ENCODE results near the gene CLEC4A. TPM values are rescaled to one million over a fixed set of nuclear protein-coding genes. Genes with fewer than 3 reads are reported as not detected.

Gene CLEC4A
- total and polyA plus RNA-seq, 2 of the 8 experiments (the other 6 are each of a cell fraction or from before 2014, with no cell fraction given): 0.41 to 0.44 TPM

- Histone ChIP-seq H3K4ac (replicated peaks; ENCODE audit: insufficient read length, low read depth, low read length) (no peak within 1 kb of the TSS), H3K27ac (ENCODE audit: low read depth, low read length) (no peak within 1 kb of the TSS), H3K79me1 (ENCODE audit: low read depth, low read length) (no peaks in the 10 kb centered on the region), H3K4me1 (replicated peaks in 1 of 4; ENCODE audit: control insufficient read depth in 3 of 4, insufficient read depth in 4 of 4, low read length in 3 of 4) (no peaks in the 10 kb centered on the region), H4K8ac (ENCODE audit: extremely low read depth, insufficient read depth, low read length) (no peak within 1 kb of the TSS), H4K5ac (ENCODE audit: insufficient read length, low read depth, low read length) (no peak within 1 kb of the TSS), H2AK5ac (ENCODE audit: low read depth, low read length) (no peak within 1 kb of the TSS), H3K23me2 (ENCODE audit: low read depth, low read length) (no peaks in the 10 kb centered on the region), H2BK5ac (ENCODE audit: low read depth, low read length) (no peak within 1 kb of the TSS), H3K9ac (replicated peaks in 1 of 4; ENCODE audit: extremely low read depth in 1 of 4, low read depth in 3 of 4, low read length in 3 of 4) (no peak within 1 kb of the TSS), H3K9me3 (ENCODE audit: insufficient read depth in 2 of 2, low read depth in 1 of 2, low read length in 1 of 2) (no peaks in the 10 kb centered on the region), H4K20me1 (replicated peaks in 1 of 2; ENCODE audit: control insufficient read depth in 1 of 2, insufficient read depth in 2 of 2, low read length in 2 of 2) (no peaks in the 10 kb centered on the region), H3K14ac (ENCODE audit: insufficient read length) (no peak within 1 kb of the TSS), H2BK12ac (ENCODE audit: low read depth, low read length) (no peak within 1 kb of the TSS), H4K91ac (replicated peaks; ENCODE audit: insufficient read length, low read length) (no peak within 1 kb of the TSS), H2BK20ac (ENCODE audit: low read length) (no peak within 1 kb of the TSS), H3K27me3 (replicated peaks in 1 of 4; ENCODE audit: control insufficient read depth in 3 of 4, extremely low read depth in 1 of 4, insufficient read depth in 3 of 4, low read length in 3 of 4) (no peaks in the 10 kb centered on the region), H3K23ac (ENCODE audit: insufficient read length) (no peak within 1 kb of the TSS), H3K18ac (ENCODE audit: extremely low read depth, low read length) (no peak within 1 kb of the TSS), H3K79me2 (ENCODE audit: control insufficient read depth in 1 of 2, insufficient read depth in 2 of 2, low read length in 2 of 2) (no peaks in the 10 kb centered on the region), H3K4me3 (ENCODE audit: extremely low read depth in 1 of 4, insufficient read depth in 2 of 4, low read depth in 3 of 4, low read length in 4 of 4) (no peak within 1 kb of the TSS), H2AFZ (ENCODE audit: low read length) (no peak within 1 kb of the TSS), H3K4me2 (ENCODE audit: insufficient read depth in 1 of 2, low read depth in 2 of 2, low read length in 2 of 2) (no peak within 1 kb of the TSS), H2BK15ac (ENCODE audit: low read length) (no peak within 1 kb of the TSS), H3K36me3 (ENCODE audit: control insufficient read depth in 2 of 4, insufficient read depth in 4 of 4, low read length in 3 of 4) (no peaks in the 10 kb centered on the region), H3K56ac (replicated peaks; ENCODE audit: insufficient read length, low read depth, low read length) (no peak within 1 kb of the TSS), H2BK120ac (replicated peaks; ENCODE audit: low read depth, low read length) (no peak within 1 kb of the TSS)
- WGBS, 2 experiments (ENCODE audit: extremely low coverage in 1 of 2, insufficient coverage in 1 of 2, insufficient read length in 1 of 2, insufficient replicate concordance in 2 of 2, low coverage in 1 of 2, low lambda C conversion rate in 2 of 2, missing lambda C conversion rate in 1 of 2): 84% methylated on average over 3 of the region's 3 CpGs; no CpG with 5 or more reads in 1 of the 2 experiments
- POLR2A ChIA-PET (ENCODE audit: partially characterized antibody): interaction anchor here (1.2 kb wide), 1 partner anchor 10 kb away, joined by 3 read pairs; no protein-coding TSS in a partner anchor
- FAIRE-seq (no peak), DNase-seq (ENCODE audit: low read depth in 1 of 2, low spot score in 2 of 2) (no peak)
- CTCF ChIA-PET (ENCODE audit: partially characterized antibody): interaction anchor here (1.0 kb wide), 1 partner anchor 23 kb away, joined by 3 read pairs; no protein-coding TSS in a partner anchor
- no peak for TF ChIP-seq ATF3 (IDR thresholded peaks at IDR 0.05; ENCODE audit: insufficient read depth, low read depth, low read length)
- no peak for TF ChIP-seq RXRA (IDR thresholded peaks at IDR 0.05; ENCODE audit: insufficient read depth, low read depth, low read length)
- TF ChIP-seq KDM4A (IDR thresholded peaks at IDR 0.05; ENCODE audit: low read depth, low read length, severe bottlenecking): no peak
- no peak for TF ChIP-seq BRCA1 (IDR thresholded peaks at IDR 0.05; ENCODE audit: low read depth, low read length)
- TF ChIP-seq SUZ12 (IDR thresholded peaks at IDR 0.05; ENCODE audit: low read length): no peak
- no peak for TF ChIP-seq RBBP5 (IDR thresholded peaks at IDR 0.05; ENCODE audit: borderline replicate concordance, low read depth, low read length)
- no peak for TF ChIP-seq TCF12 (IDR thresholded peaks at IDR 0.05; ENCODE audit: low read depth, low read length)
- TF ChIP-seq FOSL1 (IDR thresholded peaks at IDR 0.05; ENCODE audit: insufficient read depth, low read depth, low read length): no peak
- no peak for TF ChIP-seq SIN3A (conservative IDR thresholded peaks at IDR 0.05 in 1 of 2, IDR thresholded peaks at IDR 0.05 in 1 of 2; ENCODE audit: low read depth in 1 of 2, low read length in 2 of 2)
- TF ChIP-seq SIX5 (IDR thresholded peaks at IDR 0.05; ENCODE audit: low read depth, low read length): no peak
- TF ChIP-seq SAP30 (IDR thresholded peaks at IDR 0.05; ENCODE audit: insufficient read depth, insufficient replicate concordance, low read length): no peak
- TF ChIP-seq EGR1 (IDR thresholded peaks at IDR 0.05; ENCODE audit: borderline replicate concordance, low read depth, low read length): no peak
- no peak for TF ChIP-seq CTBP2 (IDR thresholded peaks at IDR 0.05; ENCODE audit: borderline replicate concordance, insufficient read depth, insufficient read length, low read length)
- TF ChIP-seq ASH2L (IDR thresholded peaks at IDR 0.05; ENCODE audit: low read length): no peak
Observed at GRCh38 chr12:8156845-8157244, 33.4 kb downstream of the CLEC4A start, which contains the start of gene ZNF705A. ZNF705A (plus strand) TSS chr12:8157015; CDS start chr12:8172626, 15,611 bp downstream.
